Measurements from ENCODE around the gene SRSF3. TPM values are rescaled to one million over a fixed set of nuclear protein-coding genes. Genes with fewer than 3 reads are reported as not detected.

The SRSF3 gene
- total RNA-seq, 1 experiment from 2014 or later: 682 TPM

DNA sequence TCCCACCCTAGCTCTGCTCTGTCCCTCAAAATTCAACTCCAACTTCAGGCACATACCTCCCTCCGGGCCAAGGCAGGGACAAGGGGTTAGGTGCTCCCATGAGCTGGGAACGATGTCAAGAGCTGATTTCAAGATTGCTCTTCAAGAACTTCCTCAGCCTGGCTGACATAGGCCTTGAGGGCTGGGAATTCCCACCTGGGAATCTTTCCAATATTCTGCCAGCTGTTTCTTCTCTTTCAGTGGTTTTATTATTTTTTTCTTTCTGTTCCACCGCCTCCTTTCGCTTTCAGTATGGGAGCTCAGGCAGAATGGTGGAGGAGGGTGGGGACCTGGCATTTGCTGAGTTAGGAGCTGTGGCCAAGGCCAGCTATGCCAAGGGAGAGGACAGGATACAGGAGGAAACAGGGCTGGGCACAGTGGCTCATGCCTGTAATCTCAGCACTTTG is 33.7 kb downstream of the SRSF3 start:
- no TSS peak for BruUV-seq (replicated peaks)

DNA sequence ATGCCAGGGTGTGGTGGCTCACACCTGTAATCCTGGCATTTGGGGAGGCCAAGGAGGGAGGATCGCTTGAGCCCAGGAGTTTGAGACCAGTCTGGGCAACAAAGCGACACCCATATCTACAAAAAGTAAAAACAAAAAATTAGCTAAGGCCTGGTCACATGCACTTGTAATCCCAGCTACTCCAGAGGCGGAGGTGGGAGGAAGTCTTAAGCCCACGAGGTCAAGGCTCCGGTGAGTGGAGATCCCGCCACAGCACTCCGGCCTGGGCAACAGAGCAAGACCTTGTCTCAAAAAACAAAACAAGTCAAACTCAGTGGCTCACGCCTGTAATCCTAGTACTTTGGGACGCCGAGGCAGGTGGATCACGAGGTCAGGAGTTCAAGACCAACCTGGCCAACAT is 35.6 kb downstream of the SRSF3 start:
- intact Hi-C loops (cut with micrococcal nuclease; ENCODE audit: unreplicated experiment): no loop called here
- POLR2A ChIA-PET (ENCODE audit: low non-redundant PET): no interaction called here

More for the DNA sequence above, 33.7 kb downstream of the SRSF3 start:
- CTCF ChIA-PET: no interaction called here
- Histone ChIP-seq H3K4me1 (ENCODE audit: insufficient read depth, low read length, poor library complexity, severe bottlenecking) (no peaks in the 10 kb centered on the region), H3K36me3 (ENCODE audit: insufficient read depth, low read length, poor library complexity, severe bottlenecking) (no peaks in the 10 kb centered on the region), H3K27ac (ENCODE audit: low read depth, low read length, poor library complexity, severe bottlenecking) (no peak overlapping the region), H3K27me3 (replicated peaks; ENCODE audit: insufficient read depth, low read depth, low read length, poor library complexity) (no peaks in the 10 kb centered on the region), H3K4me3 (ENCODE audit: low read depth, low read length, poor library complexity, severe bottlenecking) (no peak overlapping the region), H3K9me3 (ENCODE audit: low read depth, low read length, poor library complexity, severe bottlenecking) (no peaks in the 10 kb centered on the region)
- TF ChIP-seq EZH2 (IDR thresholded peaks at IDR 0.05; ENCODE audit: borderline replicate concordance, low read depth, low read length, poor library complexity, severe bottlenecking): no peak
- TF ChIP-seq, protein P1, sequence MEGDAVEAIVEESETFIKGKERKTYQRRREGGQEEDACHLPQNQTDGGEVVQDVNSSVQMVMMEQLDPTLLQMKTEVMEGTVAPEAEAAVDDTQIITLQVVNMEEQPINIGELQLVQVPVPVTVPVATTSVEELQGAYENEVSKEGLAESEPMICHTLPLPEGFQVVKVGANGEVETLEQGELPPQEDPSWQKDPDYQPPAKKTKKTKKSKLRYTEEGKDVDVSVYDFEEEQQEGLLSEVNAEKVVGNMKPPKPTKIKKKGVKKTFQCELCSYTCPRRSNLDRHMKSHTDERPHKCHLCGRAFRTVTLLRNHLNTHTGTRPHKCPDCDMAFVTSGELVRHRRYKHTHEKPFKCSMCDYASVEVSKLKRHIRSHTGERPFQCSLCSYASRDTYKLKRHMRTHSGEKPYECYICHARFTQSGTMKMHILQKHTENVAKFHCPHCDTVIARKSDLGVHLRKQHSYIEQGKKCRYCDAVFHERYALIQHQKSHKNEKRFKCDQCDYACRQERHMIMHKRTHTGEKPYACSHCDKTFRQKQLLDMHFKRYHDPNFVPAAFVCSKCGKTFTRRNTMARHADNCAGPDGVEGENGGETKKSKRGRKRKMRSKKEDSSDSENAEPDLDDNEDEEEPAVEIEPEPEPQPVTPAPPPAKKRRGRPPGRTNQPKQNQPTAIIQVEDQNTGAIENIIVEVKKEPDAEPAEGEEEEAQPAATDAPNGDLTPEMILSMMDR (conservative IDR thresholded peaks at IDR 0.05; ENCODE audit: low read depth, low read length): no peak
- POLR2A ChIA-PET (ENCODE audit: low non-redundant PET): no interaction called here
- DNase-seq (ENCODE audit: low spot score): no peak
- intact Hi-C loops (cut with micrococcal nuclease; ENCODE audit: unreplicated experiment): no loop called here

DNA sequence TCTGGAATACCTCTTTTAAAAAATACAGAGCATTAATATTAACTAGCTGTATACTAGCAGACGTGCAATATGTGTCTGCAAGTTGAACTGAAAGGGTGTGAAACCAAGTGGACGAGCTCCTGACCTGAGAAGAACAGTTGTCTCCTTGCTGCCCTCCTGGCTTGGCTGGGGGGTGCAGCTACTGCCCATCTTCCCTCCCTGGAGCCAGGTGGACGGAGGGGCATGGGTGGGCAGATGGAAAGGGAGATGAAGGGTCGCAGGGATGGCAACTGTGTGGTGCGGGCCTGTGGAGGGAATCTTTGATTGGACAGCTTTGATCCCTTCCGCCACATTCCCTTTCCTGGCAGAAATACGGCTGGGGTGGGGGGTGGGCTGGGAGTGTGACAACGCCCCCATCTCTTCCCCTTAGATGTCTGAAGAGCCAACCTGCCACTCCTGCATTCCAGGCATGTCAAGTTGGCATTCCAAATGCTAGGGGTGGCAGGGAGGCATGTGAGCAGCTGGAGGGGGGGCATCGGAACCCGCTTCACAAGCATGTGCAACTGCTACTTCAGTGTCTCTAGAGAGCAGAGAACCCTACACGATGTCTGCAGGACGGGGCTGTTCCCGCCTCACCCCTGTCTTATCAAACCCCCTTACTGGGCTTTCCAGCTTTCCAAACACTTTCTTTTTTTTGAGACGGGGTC is 37.3 kb downstream of the SRSF3 start:
- BruUV-seq (replicated peaks): no TSS peak

More for the DNA sequence above, 35.6 kb downstream of the SRSF3 start:
- Histone ChIP-seq H3K27ac (ENCODE audit: low read depth, low read length, poor library complexity, severe bottlenecking) (no peak overlapping the region), H3K4me3 (ENCODE audit: low read depth, low read length, poor library complexity, severe bottlenecking) (no peak overlapping the region), H3K9me3 (ENCODE audit: low read depth, low read length, poor library complexity, severe bottlenecking) (no peaks in the 10 kb centered on the region), H3K4me1 (ENCODE audit: insufficient read depth, low read length, poor library complexity, severe bottlenecking) (no peaks in the 10 kb centered on the region), H3K36me3 (ENCODE audit: insufficient read depth, low read length, poor library complexity, severe bottlenecking) (no peaks in the 10 kb centered on the region), H3K27me3 (replicated peaks; ENCODE audit: insufficient read depth, low read depth, low read length, poor library complexity) (no peaks in the 10 kb centered on the region)
- DNase-seq (ENCODE audit: low spot score): no peak
- no peak for TF ChIP-seq EZH2 (IDR thresholded peaks at IDR 0.05; ENCODE audit: borderline replicate concordance, low read depth, low read length, poor library complexity, severe bottlenecking)
- TF ChIP-seq, protein P1 (conservative IDR thresholded peaks at IDR 0.05; ENCODE audit: low read depth, low read length): no peak
- no TSS peak for BruUV-seq (replicated peaks)
- CTCF ChIA-PET: no interaction called here

More for the DNA sequence above, 37.3 kb downstream of the SRSF3 start:
- intact Hi-C loops (cut with micrococcal nuclease; ENCODE audit: unreplicated experiment): no loop called here
- ChIA-PET CTCF (no interaction called here), POLR2A (ENCODE audit: low non-redundant PET) (no interaction called here)
- no peaks in the 10 kb centered on the region for H3K4me1 ChIP-seq (ENCODE audit: insufficient read depth, low read length, poor library complexity, severe bottlenecking)
- H3K9me3 ChIP-seq (ENCODE audit: low read depth, low read length, poor library complexity, severe bottlenecking): no peaks in the 10 kb centered on the region
- no peak overlapping the region for H3K4me3 ChIP-seq (ENCODE audit: low read depth, low read length, poor library complexity, severe bottlenecking)
- TF ChIP-seq EZH2 (IDR thresholded peaks at IDR 0.05; ENCODE audit: borderline replicate concordance, low read depth, low read length, poor library complexity, severe bottlenecking): no peak
- TF ChIP-seq, protein P1 (conservative IDR thresholded peaks at IDR 0.05; ENCODE audit: low read depth, low read length): no peak
- H3K36me3 ChIP-seq (ENCODE audit: insufficient read depth, low read length, poor library complexity, severe bottlenecking): no peaks in the 10 kb centered on the region
- no peak overlapping the region for H3K27ac ChIP-seq (ENCODE audit: low read depth, low read length, poor library complexity, severe bottlenecking)
- DNase-seq (ENCODE audit: low spot score): no peak
- no peaks in the 10 kb centered on the region for H3K27me3 ChIP-seq (replicated peaks; ENCODE audit: insufficient read depth, low read depth, low read length, poor library complexity)
